ENCODE measurements around the gene LRFN3. TPM values are rescaled to one million over a fixed set of nuclear protein-coding genes. Genes with fewer than 3 reads are reported as not detected.

LRFN3 gene
- total and polyA plus RNA-seq, 12 donors: 1.7 to 23.3 (median 13.8) TPM

DNA sequence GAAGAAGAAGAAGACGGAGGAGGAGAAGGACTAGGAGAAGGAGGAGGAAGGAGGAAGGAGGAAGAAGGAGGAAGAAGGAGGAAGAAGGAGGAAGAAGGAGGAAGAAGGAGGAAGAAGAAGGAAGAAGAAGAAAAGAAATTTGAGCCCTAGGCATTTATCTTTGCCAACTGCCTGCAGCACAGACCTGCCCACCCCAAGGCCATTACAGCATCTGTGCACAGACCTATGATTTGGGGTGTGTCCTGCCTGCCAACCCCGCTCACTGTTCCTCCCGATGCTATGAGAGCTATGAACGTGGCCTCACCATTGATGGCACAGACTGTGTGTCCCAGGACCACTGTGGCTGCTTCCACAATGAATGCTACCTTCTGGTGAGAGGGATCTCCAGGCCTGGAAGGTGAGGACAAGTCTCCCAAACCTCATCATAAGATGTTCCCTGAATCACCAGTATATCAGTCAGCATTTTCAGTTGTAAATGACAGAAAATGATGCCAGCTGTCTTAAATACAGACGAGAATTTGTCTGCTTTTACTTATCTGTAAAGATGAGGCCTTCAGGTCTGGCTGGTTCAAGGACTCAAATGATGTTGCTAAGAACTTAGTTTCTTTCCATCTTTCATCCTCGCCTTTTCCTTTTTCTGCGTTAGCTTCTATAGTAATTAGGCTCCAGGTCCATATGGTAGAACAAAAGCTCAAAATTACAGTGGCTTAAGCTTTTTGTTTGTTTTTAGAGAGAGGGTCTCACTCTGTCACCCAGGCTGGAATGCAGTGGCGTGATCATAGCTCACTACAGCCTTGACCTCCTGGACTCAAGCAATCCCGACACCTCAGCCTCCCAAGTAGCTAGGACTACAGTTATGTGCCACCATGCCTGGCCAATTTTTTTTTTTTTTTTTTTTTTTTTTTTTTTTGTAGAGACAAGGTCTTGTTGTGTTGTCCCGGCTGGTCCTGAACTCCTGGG is 54.9 kb downstream of the LRFN3 start:
- no peak for DNase-seq
- Histone ChIP-seq H3K4me3 (no peak overlapping the region), H3K27me3 (peaks cover 7% of the 10 kb centered on the region), H3K4me1 (replicated peaks in 1 of 2) (peaks cover 13 to 18% of the 10 kb centered on the region in 2 donors), H3K9me3 (replicated peaks in 1 of 3) (no peaks in the 10 kb centered on the region), H3K27ac (no peak overlapping the region), H3K36me3 (replicated peaks in 1 of 2) (no peaks in the 10 kb centered on the region)
- intact Hi-C loops (cut with DNase I): no loop called here
- 75 to 77% (median 76%) methylated on average over 8 to 10 of the region's 10 CpGs for WGBS, 4 donors
- TF ChIP-seq, protein P1, sequence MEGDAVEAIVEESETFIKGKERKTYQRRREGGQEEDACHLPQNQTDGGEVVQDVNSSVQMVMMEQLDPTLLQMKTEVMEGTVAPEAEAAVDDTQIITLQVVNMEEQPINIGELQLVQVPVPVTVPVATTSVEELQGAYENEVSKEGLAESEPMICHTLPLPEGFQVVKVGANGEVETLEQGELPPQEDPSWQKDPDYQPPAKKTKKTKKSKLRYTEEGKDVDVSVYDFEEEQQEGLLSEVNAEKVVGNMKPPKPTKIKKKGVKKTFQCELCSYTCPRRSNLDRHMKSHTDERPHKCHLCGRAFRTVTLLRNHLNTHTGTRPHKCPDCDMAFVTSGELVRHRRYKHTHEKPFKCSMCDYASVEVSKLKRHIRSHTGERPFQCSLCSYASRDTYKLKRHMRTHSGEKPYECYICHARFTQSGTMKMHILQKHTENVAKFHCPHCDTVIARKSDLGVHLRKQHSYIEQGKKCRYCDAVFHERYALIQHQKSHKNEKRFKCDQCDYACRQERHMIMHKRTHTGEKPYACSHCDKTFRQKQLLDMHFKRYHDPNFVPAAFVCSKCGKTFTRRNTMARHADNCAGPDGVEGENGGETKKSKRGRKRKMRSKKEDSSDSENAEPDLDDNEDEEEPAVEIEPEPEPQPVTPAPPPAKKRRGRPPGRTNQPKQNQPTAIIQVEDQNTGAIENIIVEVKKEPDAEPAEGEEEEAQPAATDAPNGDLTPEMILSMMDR (IDR thresholded peaks at IDR 0.05): no peak
- TF ChIP-seq POLR2A (IDR thresholded peaks at IDR 0.05): no peak

DNA sequence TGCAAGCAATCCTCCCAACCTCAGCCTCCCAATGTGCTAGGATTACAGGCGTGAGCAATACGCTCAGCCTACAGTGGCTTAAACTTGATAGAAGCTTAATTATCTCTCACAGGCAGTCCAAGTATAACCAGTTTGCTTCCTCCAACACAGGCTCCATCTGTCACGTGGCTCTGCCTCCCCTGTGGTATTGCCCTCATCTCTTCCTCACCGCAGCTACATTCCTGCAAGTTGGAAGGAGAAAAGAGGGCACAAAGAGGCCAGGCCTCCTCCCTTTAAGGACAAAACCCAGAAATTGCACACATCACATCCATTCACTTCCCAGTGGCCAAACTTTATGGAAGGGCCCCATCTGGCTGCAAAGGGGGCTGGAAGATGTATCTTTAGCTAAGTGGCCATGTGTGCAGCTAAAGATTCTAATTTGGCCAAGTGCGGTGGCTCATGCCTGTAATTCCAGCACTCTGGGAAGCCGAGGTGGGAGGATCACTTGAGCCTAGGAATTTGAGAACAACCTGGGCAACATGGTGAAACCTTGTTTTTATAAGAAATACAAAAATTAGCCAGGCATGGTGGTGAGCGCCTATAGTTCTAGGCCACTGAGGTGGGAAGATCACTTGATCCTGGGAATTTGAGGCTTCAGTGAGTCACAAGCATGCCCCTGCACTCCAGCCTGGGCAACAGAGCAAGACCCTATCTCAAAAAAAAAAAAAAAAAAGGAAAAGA is 55.7 kb downstream of the LRFN3 start:
- WGBS, 4 donors: 75 to 87% (median 84%) methylated on average over 7 of the region's 7 CpGs
- no peak overlapping the region for H3K4me3 ChIP-seq
- intact Hi-C loops (cut with DNase I): no loop called here
- H3K9me3 ChIP-seq (replicated peaks in 1 of 3): no peaks in the 10 kb centered on the region
- TF ChIP-seq POLR2A (IDR thresholded peaks at IDR 0.05): no peak
- TF ChIP-seq, protein P1 (IDR thresholded peaks at IDR 0.05): no peak
- DNase-seq: no peak
- H3K27ac ChIP-seq: no peak overlapping the region
- no peaks in the 10 kb centered on the region for H3K27me3 ChIP-seq
- peaks cover 21 to 24% of the 10 kb centered on the region in 2 donors for H3K4me1 ChIP-seq (replicated peaks in 1 of 2)
- H3K36me3 ChIP-seq (replicated peaks in 1 of 2): no peaks in the 10 kb centered on the region

DNA sequence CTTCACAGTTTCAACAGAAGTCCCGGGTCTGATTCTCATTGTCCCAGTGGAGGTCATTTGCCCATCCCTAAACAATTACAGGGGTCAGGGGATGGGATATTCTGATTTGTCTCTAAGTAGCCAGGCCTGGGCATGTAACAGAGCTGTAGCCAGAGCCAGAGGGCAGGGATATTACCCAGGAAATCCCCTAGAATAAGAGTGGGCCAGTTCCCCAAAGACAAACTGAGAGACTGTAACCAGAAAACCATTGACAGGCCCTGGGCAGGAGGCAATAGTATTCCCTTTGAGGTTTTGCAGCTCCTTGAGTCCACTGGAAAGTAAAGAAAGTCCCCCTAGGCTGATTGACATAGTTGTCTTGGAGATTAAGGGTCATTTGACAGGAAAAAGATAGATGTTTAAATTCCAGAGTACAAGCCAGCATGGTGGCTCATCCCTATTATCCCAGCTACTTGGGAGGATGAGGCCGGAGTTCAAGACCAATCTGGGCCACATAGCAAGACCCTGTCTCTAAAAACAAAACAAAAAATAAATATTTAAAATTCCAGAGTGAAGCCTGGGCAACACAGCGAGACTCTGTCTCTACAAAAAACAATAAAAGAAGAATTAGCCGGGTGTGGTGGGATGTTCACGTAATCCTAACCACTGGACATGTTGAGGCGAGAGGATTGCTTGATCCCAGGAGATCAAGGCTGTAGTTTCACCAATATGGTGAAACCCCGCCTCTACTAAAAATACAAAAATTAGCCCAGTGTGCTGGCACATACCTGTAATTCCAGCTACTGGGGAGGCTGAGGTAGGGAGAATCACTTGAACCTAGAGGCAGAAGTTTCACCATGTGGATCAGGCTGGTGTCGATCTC is 57.0 kb downstream of the LRFN3 start:
- intact Hi-C loops (cut with DNase I): no loop called here

More for the DNA sequence above, 57.0 kb downstream of the LRFN3 start:
- no peak for TF ChIP-seq POLR2A (IDR thresholded peaks at IDR 0.05)
- TF ChIP-seq, protein P1 (IDR thresholded peaks at IDR 0.05): no peak
- H3K36me3 ChIP-seq (replicated peaks in 1 of 2): peaks cover 0 to 3% of the 10 kb centered on the region in 2 donors
- 83 to 95% (median 91%) methylated on average over 8 of the region's 8 CpGs for WGBS, 4 donors
- DNase-seq: no peak
- H3K27me3 ChIP-seq: no peaks in the 10 kb centered on the region
- no peak overlapping the region for H3K4me3 ChIP-seq
- H3K27ac ChIP-seq: no peak overlapping the region
- H3K4me1 ChIP-seq (replicated peaks in 1 of 2): peaks cover 20 to 21% of the 10 kb centered on the region in 2 donors
- no peaks in the 10 kb centered on the region for H3K9me3 ChIP-seq (replicated peaks in 1 of 3)

All from adrenal gland (tissue), 12 donors.